ENCODE data around the gene ZNF814. TPM values are rescaled to one million over a fixed set of nuclear protein-coding genes. Genes with fewer than 3 reads are reported as not detected.

Gene ZNF814
- total RNA-seq, 1 experiment from 2014 or later = 4.8 TPM

GRCh38 chr19:57905258-57905657, 16.4 kb upstream of the ZNF814 start:
- intact Hi-C loops (cut with micrococcal nuclease; ENCODE audit: unreplicated experiment) (no loop called here), in situ Hi-C loops (cut with HindIII; ENCODE audit: low pct_unique_long_range_greater_than_20kb, low sequenced_read_pairs) (no loop called here)
- POLR2A ChIA-PET = no interaction called here
- Histone ChIP-seq H3K4me3 (ENCODE audit: low read depth in 2 of 2, low read length in 2 of 2) (no peak overlapping the region), H3K27me3 (ENCODE audit: control insufficient read depth, insufficient read depth, low read length) (no peaks in the 10 kb centered on the region), H3K4me1 (ENCODE audit: control insufficient read depth, insufficient read depth, low read length) (no peaks in the 10 kb centered on the region), H3K27ac (ENCODE audit: low read length) (no peak overlapping the region), H3K9me3 (ENCODE audit: control insufficient read depth, insufficient read depth, low read depth, low read length) (peaks cover 21% of the 10 kb centered on the region; the same call in 1 of the 2 replicates), H3K36me3 (ENCODE audit: control insufficient read depth, insufficient read depth, low read length) (no peaks in the 10 kb centered on the region)
- TF ChIP-seq TCF7L2 (IDR thresholded peaks at IDR 0.05; ENCODE audit: low read depth, low read length) = no peak
- no peak for TF ChIP-seq POLR2AphosphoS5 (IDR thresholded peaks at IDR 0.05; ENCODE audit: low read depth, low read length)
- no peak for TF ChIP-seq CTCF (IDR thresholded peaks at IDR 0.05)
- TF ChIP-seq SIN3A (IDR thresholded peaks at IDR 0.05; ENCODE audit: borderline replicate concordance, insufficient read depth, low read depth, low read length) = no peak
- no peak for TF ChIP-seq REST (IDR thresholded peaks at IDR 0.05; ENCODE audit: insufficient read depth in 1 of 2, low read depth in 2 of 2, low read length in 1 of 2)
- DNase-seq (ENCODE audit: low read depth, low spot score) = no peak
- CTCF ChIA-PET = no interaction called here
- no TSS peak for BruUV-seq (replicated peaks)
- ATAC-seq = no peak

GRCh38 chr19:57903618-57904184, 14.9 kb upstream of the ZNF814 start:
- no TSS peak for BruUV-seq (replicated peaks)
- intact Hi-C loops (cut with micrococcal nuclease; ENCODE audit: unreplicated experiment) (no loop called here), in situ Hi-C loops (cut with HindIII; ENCODE audit: low pct_unique_long_range_greater_than_20kb, low sequenced_read_pairs) (no loop called here)
- ChIA-PET CTCF (no interaction called here), POLR2A (no interaction called here)
- no peak overlapping the region for H3K27ac ChIP-seq (ENCODE audit: low read length)
- no peaks in the 10 kb centered on the region for H3K4me1 ChIP-seq (ENCODE audit: control insufficient read depth, insufficient read depth, low read length)
- H3K27me3 ChIP-seq (ENCODE audit: control insufficient read depth, insufficient read depth, low read length) = no peaks in the 10 kb centered on the region
- ATAC-seq (no peak), DNase-seq (ENCODE audit: low read depth, low spot score) (no peak)
- H3K4me3 ChIP-seq (ENCODE audit: low read depth in 2 of 2, low read length in 2 of 2) = no peak overlapping the region
- TF ChIP-seq CTCF (IDR thresholded peaks at IDR 0.05) (peak; percentile 55; the same call in 1 of the 2 replicates), REST (IDR thresholded peaks at IDR 0.05; ENCODE audit: insufficient read depth in 1 of 2, low read depth in 2 of 2, low read length in 1 of 2) (no peak)
- H3K36me3 ChIP-seq (ENCODE audit: control insufficient read depth, insufficient read depth, low read length) = no peaks in the 10 kb centered on the region
- peaks cover 18% of the 10 kb centered on the region; the same call in 1 of the 2 replicates for H3K9me3 ChIP-seq (ENCODE audit: control insufficient read depth, insufficient read depth, low read depth, low read length)
